Sigmoid colon (tissue), 7 donors: ENCODE measurements around the gene DCST1. TPM values are rescaled to one million over a fixed set of nuclear protein-coding genes. Genes with fewer than 3 reads are reported as not detected.

Experiments used
- DNase-seq: peaks from one replicate; pipeline ENCODE4 v3.0.0-alpha.2; 2019
- H3K27ac ChIP-seq, 4 donors: fragments of 200-600 bp; sonication (generic); one replicate each; pipeline ENCODE4 v1.5.1; 2016 to 2019; ENCODE audit warnings: mild to moderate bottlenecking in 1 of 4
- H3K27me3 ChIP-seq, 3 donors: fragments of 200-600 bp; sonication (generic); one replicate each; pipeline ENCODE4 v1.5.1; 2019; ENCODE audit warnings: mild to moderate bottlenecking in 1 of 3
- H3K36me3 ChIP-seq, 4 donors: fragments of 200-600 bp; sonication (generic); one replicate each; pipeline ENCODE4 v1.5.1; 2016 to 2019
- H3K4me1 ChIP-seq, 4 donors: fragments of 200-600 bp; sonication (generic); one replicate each; pipeline ENCODE4 v1.5.1; 2017 to 2019
- H3K4me3 ChIP-seq, 4 donors: fragments of 200-600 bp; sonication (generic); one replicate each; pipeline ENCODE4 v1.5.1; 2017 to 2019; ENCODE audit warnings: mild to moderate bottlenecking in 2 of 4, moderate library complexity in 1 of 4
- H3K9me3 ChIP-seq, 4 donors: fragments of 200-600 bp in 3 of 4; sonication (generic) in 3 of 4; one replicate each; pipeline versions ENCODE4 v1.5.1 to v1.6.1; 2013 to 2019
- EP300 ChIP-seq, 4 donors: sonication (generic); formaldehyde crosslinking; IDR thresholded peaks; one replicate each; pipeline ENCODE4 v1.6.1; 2017; ENCODE audit warnings: antibody characterized with exemption in 4 of 4
- POLR2A ChIP-seq, 2 donors: fragments of 450-650 bp; IDR thresholded peaks; one replicate each; pipeline ENCODE4 v1.6.1; 2016; ENCODE audit warnings: antibody characterized with exemption in 2 of 2, mild to moderate bottlenecking in 2 of 2, moderate library complexity in 2 of 2
- POLR2AphosphoS5 ChIP-seq, 4 donors: sonication (generic); formaldehyde crosslinking; IDR thresholded peaks; one replicate each; pipeline ENCODE4 v1.6.1; 2017; ENCODE audit warnings: antibody characterized with exemption in 4 of 4
- WGBS, 2 donors: extraction: QIAGEN DNeasy Blood & Tissue Kit; methylation state at CpG; one replicate each; pipeline ENCODE4 v1.1.7; 2013; 5-methylcytosine and 5-hydroxymethylcytosine counted together
- intact Hi-C: fragments of 100-400 bp; cut with DNase I; formaldehyde crosslinking; loops from one replicate; pipeline ENCODE4 v1.15.1; 2023
- polyA plus RNA-seq, 3 donors: library from polyadenylated mRNA; stranded (reverse); fragments of 200-250 nt; gene quantifications; one replicate each; pipeline ENCODE4 v1.2.3, GENCODE V29; 2013
- total RNA-seq, 4 donors: library from RNA; depleted of rRNA; stranded (reverse); fragments of >200 nt; gene quantifications; one replicate each; pipeline ENCODE4 v1.1.0, GENCODE V29; 2016
- TF ChIP-seq, protein P1 (sequence below), 4 experiments: fragments of 450-650 bp in 3 of 4; fragments of 200-600 bp in 1 of 4; IDR thresholded peaks; one replicate each; pipeline ENCODE4 v1.5.1; 2016 to 2019; ENCODE audit warnings: antibody characterized with exemption in 4 of 4, mild to moderate bottlenecking in 3 of 4, moderate library complexity in 2 of 4
- donor health status: healthy with polysubstance abuse.
- donor health status: Bipolar disorder and iron deficiency.
- donor health status: healthy.

DCST1 gene
- total and polyA plus RNA-seq, 7 donors, result 0.09 to 0.16 TPM; not detected in 5

DNA sequence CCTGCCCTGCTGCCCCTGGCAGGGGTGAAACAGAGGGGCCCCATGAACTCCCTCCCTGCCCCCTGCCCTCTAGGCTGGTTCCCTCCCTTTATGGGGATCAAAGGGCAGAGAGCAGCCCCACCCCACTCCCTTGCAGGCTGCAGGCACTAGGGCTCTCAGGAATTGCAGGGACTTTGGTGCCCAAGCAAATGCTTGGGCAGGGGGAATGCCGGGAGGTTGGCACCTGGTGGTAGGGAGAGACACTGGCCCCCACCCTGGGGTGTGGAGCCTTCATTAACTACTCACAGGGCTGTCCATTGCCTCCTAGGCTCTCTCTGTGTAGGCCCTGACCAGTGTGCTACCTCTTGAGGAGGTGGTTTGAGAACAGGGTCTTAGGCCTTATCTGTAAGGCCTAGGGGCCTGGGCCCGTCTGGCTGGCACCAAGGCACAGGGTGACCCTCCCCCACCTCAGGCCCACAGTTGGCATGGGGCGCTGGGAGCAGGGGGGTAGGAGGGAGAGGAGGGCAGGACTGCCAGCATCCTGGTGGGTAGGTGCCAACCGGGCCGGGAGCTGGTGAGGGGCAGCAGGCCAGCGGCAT is 26.3 kb upstream of the DCST1 start:
- Histone ChIP-seq H3K4me3 (peak overlapping the region in 2 of 4 donors; percentile 25 to 32), H3K27ac (peak overlapping the region; percentile 96 to 99 (median 98)), H3K4me1 (peaks cover 0 to 82% (median 75%) of the 10 kb centered on the region in 4 donors), H3K9me3 (no peaks in the 10 kb centered on the region), H3K36me3 (no peaks in the 10 kb centered on the region), H3K27me3 (no peaks in the 10 kb centered on the region)
- intact Hi-C loops, result no loop called here
- no peak for DNase-seq
- peak in 2 of 4 donors; percentile 5 to 31 for TF ChIP-seq POLR2AphosphoS5 (IDR thresholded peaks at IDR 0.05)
- TF ChIP-seq EP300 (IDR thresholded peaks at IDR 0.05), result no peak
- TF ChIP-seq POLR2A (IDR thresholded peaks at IDR 0.05), result peak in 1 of 2 donors; percentile 32
- WGBS, 2 donors, result 13 to 59% methylated on average over 6 of the region's 6 CpGs

DNA sequence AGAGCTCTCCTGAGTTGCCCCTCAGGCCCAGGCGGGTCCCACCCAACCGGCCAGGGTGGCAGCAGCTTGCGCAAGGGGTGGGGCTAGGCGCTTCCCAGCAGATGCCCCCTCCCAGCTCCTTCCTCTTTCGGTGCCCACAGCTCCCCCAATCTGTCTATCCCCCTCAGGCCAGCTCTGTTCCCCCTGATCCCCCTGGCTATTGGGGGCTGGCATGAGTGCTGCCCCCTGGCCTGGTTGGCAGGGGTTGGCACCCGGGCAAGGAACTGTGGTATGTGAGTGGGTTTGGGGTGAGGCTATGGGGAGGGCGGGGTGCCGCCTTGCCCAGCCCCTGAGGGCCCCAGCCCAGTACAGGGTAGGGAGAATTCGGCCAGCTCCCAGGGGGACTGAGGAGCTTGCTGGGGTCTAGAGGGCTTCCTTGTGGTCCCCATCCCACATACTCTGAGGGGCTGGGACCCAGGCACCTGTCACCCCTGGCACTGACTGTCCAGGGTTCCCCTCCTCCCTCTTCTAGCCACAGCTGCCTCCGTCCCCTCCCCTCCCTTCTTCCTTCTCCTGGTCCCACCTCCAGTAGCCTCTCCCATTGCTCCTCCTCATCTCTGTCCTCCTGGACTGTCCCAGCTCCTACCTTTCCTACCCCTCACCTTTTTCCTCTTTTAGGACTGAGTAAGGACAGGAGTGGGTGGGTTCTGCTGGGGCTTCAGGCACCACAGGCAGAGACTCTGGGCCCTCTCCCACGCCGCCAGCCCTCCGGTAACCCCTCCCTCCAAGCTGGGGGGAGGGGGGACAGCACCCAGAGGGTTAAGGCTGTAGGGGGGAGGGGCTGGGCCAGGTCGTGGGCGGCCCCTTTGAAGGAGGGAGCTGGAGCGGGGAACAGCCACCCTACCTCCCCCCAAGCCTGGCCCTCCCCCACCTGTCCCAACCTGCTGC is 25.3 kb upstream of the DCST1 start:
- no peak for DNase-seq
- Histone ChIP-seq H3K27ac (peak overlapping the region; percentile 96 to 99 (median 98)), H3K4me1 (peaks cover 0 to 92% (median 78%) of the 10 kb centered on the region in 4 donors), H3K9me3 (no peaks in the 10 kb centered on the region), H3K27me3 (no peaks in the 10 kb centered on the region), H3K36me3 (no peaks in the 10 kb centered on the region), H3K4me3 (peak overlapping the region in 3 of 4 donors; percentile 15 to 32 (median 25))
- WGBS, 2 donors, result 14 to 56% methylated on average over 16 of the region's 16 CpGs
- TF ChIP-seq, protein P1, sequence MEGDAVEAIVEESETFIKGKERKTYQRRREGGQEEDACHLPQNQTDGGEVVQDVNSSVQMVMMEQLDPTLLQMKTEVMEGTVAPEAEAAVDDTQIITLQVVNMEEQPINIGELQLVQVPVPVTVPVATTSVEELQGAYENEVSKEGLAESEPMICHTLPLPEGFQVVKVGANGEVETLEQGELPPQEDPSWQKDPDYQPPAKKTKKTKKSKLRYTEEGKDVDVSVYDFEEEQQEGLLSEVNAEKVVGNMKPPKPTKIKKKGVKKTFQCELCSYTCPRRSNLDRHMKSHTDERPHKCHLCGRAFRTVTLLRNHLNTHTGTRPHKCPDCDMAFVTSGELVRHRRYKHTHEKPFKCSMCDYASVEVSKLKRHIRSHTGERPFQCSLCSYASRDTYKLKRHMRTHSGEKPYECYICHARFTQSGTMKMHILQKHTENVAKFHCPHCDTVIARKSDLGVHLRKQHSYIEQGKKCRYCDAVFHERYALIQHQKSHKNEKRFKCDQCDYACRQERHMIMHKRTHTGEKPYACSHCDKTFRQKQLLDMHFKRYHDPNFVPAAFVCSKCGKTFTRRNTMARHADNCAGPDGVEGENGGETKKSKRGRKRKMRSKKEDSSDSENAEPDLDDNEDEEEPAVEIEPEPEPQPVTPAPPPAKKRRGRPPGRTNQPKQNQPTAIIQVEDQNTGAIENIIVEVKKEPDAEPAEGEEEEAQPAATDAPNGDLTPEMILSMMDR (IDR thresholded peaks at IDR 0.05), result no peak
- TF ChIP-seq POLR2A (IDR thresholded peaks at IDR 0.05) (peak in 1 of 2 donors; percentile 25), EP300 (IDR thresholded peaks at IDR 0.05) (no peak)
- intact Hi-C loops, result no loop called here

DNA sequence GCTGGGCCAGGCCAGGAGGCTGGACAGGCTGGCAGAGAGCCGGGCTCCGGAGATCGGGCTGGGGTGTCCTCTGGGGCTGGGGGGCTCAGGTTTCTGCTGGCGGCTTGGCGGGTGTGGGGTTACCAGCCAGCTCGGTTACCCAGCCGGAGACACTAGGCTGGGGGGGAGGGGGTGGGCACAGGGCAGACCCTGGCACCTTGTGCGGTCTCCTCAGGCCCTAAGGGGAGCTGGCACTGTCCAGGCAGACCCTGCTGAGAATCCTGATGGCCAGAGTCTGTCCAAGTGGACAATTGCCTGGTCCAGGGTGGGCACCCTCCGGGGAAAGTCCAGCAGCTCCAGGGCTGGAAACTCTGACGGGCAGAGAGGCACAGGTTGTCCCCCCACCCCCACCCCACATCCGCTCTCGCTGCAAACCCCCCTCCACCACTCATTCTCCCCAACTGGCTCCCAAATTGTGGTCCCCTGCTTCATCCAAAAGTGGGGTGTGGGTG is 24.4 kb upstream of the DCST1 start:
- TF ChIP-seq POLR2A (IDR thresholded peaks at IDR 0.05) (no peak), POLR2AphosphoS5 (IDR thresholded peaks at IDR 0.05) (no peak), EP300 (IDR thresholded peaks at IDR 0.05) (no peak)
- TF ChIP-seq, protein P1 (IDR thresholded peaks at IDR 0.05), result no peak
- intact Hi-C loops, result no loop called here
- WGBS, 2 donors, result 75 to 77% methylated on average over 12 of the region's 12 CpGs
- Histone ChIP-seq H3K27me3 (no peaks in the 10 kb centered on the region), H3K4me3 (peak overlapping the region in 2 of 4 donors; percentile 15 to 25), H3K9me3 (no peaks in the 10 kb centered on the region), H3K4me1 (peaks cover 0 to 93% (median 76%) of the 10 kb centered on the region in 4 donors), H3K27ac (peak overlapping the region; percentile 96 to 99 (median 98)), H3K36me3 (peaks cover 0 to 4% (median 0%) of the 10 kb centered on the region in 4 donors)
- DNase-seq, result no peak

DNA sequence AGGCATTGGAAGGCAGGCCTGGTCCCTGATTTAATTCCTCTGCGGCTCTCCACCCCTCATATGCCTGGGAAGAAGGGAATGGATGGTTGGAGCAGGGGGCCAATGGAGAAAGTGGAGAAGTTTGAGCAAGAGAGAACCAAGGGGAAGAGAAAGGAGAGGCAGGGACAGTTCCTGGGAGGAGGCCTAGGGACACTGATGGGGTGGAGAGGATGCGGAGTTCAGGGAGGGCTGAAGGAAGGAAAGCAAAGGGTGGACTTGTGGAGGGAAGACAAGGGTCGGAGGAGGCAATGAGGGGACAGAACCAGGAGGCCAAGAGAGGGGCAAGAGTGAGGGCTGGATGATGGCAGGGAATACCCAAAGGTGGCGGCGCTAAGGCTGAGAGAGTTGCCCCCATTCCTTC is 23.9 kb upstream of the DCST1 start:
- no peaks in the 10 kb centered on the region for H3K9me3 ChIP-seq
- WGBS, 2 donors, result 84 to 90% methylated on average over 5 of the region's 5 CpGs
- H3K27me3 ChIP-seq, result no peaks in the 10 kb centered on the region
- H3K27ac ChIP-seq, result peak overlapping the region; percentile 29 to 98 (median 97)
- TF ChIP-seq EP300 (IDR thresholded peaks at IDR 0.05) (no peak), POLR2A (IDR thresholded peaks at IDR 0.05) (no peak), POLR2AphosphoS5 (IDR thresholded peaks at IDR 0.05) (no peak)
- TF ChIP-seq, protein P1 (IDR thresholded peaks at IDR 0.05), result no peak
- peaks cover 0 to 88% (median 71%) of the 10 kb centered on the region in 4 donors for H3K4me1 ChIP-seq
- no peak for DNase-seq
- H3K4me3 ChIP-seq, result no peak overlapping the region
- intact Hi-C loops, result no loop called here
- H3K36me3 ChIP-seq, result peaks cover 0 to 9% (median 3%) of the 10 kb centered on the region in 4 donors
